ENCODE results near the gene TMEM258.

The TMEM258 gene

GRCh38 chr11:61771195-61771894 is 21.1 kb downstream of the TMEM258 start:
- TF ChIP-seq, protein P1, sequence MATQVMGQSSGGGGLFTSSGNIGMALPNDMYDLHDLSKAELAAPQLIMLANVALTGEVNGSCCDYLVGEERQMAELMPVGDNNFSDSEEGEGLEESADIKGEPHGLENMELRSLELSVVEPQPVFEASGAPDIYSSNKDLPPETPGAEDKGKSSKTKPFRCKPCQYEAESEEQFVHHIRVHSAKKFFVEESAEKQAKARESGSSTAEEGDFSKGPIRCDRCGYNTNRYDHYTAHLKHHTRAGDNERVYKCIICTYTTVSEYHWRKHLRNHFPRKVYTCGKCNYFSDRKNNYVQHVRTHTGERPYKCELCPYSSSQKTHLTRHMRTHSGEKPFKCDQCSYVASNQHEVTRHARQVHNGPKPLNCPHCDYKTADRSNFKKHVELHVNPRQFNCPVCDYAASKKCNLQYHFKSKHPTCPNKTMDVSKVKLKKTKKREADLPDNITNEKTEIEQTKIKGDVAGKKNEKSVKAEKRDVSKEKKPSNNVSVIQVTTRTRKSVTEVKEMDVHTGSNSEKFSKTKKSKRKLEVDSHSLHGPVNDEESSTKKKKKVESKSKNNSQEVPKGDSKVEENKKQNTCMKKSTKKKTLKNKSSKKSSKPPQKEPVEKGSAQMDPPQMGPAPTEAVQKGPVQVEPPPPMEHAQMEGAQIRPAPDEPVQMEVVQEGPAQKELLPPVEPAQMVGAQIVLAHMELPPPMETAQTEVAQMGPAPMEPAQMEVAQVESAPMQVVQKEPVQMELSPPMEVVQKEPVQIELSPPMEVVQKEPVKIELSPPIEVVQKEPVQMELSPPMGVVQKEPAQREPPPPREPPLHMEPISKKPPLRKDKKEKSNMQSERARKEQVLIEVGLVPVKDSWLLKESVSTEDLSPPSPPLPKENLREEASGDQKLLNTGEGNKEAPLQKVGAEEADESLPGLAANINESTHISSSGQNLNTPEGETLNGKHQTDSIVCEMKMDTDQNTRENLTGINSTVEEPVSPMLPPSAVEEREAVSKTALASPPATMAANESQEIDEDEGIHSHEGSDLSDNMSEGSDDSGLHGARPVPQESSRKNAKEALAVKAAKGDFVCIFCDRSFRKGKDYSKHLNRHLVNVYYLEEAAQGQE (IDR thresholded peaks at IDR 0.05; ENCODE audit: insufficient read depth in 1 of 2, low read depth in 2 of 2, low read length in 2 of 2) = no peak
- TF ChIP-seq FOXP2 (optimal IDR thresholded peaks at IDR 0.05; ENCODE audit: borderline replicate concordance, extremely low read depth, extremely low read length, insufficient read depth) (no peak), POLR2AphosphoS5 (IDR thresholded peaks at IDR 0.05; ENCODE audit: low read depth, low read length) (no peak), TAF1 (IDR thresholded peaks at IDR 0.05; ENCODE audit: borderline replicate concordance, insufficient read depth, low read length) (no peak), SIN3A (IDR thresholded peaks at IDR 0.05; ENCODE audit: borderline replicate concordance, insufficient read depth, low read length) (no peak)

- no peak for TF ChIP-seq FOXP2 (optimal IDR thresholded peaks at IDR 0.05; ENCODE audit: borderline replicate concordance, extremely low read depth, extremely low read length, insufficient read depth)
- TF ChIP-seq TAF1 (IDR thresholded peaks at IDR 0.05; ENCODE audit: borderline replicate concordance, insufficient read depth, low read length) = no peak
- TF ChIP-seq, protein P1 (IDR thresholded peaks at IDR 0.05; ENCODE audit: insufficient read depth in 1 of 2, low read depth in 2 of 2, low read length in 2 of 2) = no peak
These were observed 22.3 kb downstream of the TMEM258 start for GRCh38 chr11:61769946-61770683.

DNA sequence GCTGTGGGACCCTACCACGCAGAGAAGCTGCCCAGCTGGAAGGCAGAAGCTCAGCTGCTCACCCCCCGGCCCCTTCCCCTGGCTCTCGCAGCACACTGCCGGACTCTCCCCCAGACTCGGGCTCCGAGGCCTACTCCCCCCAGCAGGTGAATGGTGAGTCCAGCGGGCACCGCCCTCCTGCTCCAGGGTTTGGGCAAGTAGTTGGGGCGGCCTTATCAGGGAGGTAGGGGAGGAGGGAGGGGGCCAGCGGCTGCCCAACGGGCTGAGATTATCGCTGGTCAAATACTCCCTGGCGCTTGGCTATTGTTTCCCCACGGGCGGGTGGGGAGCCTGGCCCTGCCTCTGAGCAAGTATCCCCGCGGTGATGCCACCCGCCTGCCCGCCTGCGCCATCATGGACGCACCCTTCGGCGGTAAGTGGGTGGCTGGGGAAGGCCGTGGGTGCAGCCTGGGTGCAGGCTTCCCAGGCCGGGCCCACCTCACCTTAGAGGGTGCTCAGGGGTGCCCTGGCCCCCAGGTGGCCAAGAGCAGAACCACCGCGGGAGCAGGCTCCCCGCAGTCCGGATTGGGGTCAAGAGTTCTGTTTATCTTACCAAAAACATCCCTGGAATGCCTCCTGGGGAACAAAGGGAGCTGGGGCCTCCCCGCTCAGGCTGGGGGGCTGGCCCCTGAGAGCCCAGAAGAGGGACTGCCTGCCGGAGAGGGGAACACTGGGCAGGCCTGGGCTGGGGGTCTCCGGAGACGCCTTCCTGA is 23.1 kb downstream of the TMEM258 start:
- TF ChIP-seq FOXP2 (optimal IDR thresholded peaks at IDR 0.05; ENCODE audit: borderline replicate concordance, extremely low read depth, extremely low read length, insufficient read depth) (no peak), TAF1 (IDR thresholded peaks at IDR 0.05; ENCODE audit: borderline replicate concordance, insufficient read depth, low read length) (no peak), SIN3A (IDR thresholded peaks at IDR 0.05; ENCODE audit: borderline replicate concordance, insufficient read depth, low read length) (no peak), POLR2AphosphoS5 (IDR thresholded peaks at IDR 0.05; ENCODE audit: low read depth, low read length) (no peak)
- TF ChIP-seq, protein P1 (IDR thresholded peaks at IDR 0.05; ENCODE audit: insufficient read depth in 1 of 2, low read depth in 2 of 2, low read length in 2 of 2) = no peak

DNA sequence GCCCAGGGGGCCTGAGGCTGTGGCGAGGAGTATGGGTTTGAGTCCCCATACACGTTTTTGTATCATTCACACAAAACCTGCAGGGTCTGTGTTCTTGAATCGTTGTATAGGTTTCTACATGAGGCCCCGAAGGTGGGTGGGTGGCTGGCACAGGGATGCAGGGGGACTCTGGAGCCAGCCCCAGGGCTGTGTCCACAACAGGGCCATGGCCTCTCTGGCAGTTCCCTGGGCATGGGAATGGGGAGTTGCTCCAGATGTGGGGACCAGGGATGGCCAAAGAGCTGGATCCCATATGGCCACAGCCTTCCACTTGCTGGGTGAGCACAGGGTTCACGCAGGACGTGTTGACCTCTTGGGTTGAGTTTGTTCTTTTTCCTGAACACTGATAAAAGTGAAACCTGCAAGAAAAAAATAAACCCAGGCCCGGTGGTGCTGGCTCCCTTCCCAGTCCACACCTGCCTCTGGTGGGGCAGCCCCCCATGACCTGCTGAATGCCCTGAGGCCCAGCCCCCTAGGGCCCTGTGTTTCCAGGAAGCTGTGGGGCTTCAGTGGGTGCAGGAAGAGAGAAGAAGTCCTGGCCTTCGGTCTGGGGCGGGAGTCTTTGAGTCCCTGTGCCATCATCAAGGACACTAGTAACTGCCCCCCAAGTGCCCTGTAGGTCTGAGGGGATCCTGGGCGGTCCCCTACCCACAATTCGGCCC is 23.9 kb downstream of the TMEM258 start:
- TF ChIP-seq, protein P1 (IDR thresholded peaks at IDR 0.05; ENCODE audit: insufficient read depth in 1 of 2, low read depth in 2 of 2, low read length in 2 of 2) = no peak

Measured in PFSK-1 (cell line).